Neural cell (in vitro differentiated cells): ENCODE data around the gene DBNDD2. TPM values are rescaled to one million over a fixed set of nuclear protein-coding genes. Genes with fewer than 3 reads are reported as not detected.

Experiments
- H2AFZ ChIP-seq: fragments of 200-600, 300-800 bp; sonication (generic), shearing (Covaris generic); 2 replicates; pipeline ENCODE4 v1.6.0; 2014; ENCODE audit warnings: low read depth, mild to moderate bottlenecking, antibody characterized with exemption, low read length, moderate library complexity
- H3F3A ChIP-seq: fragments of 200-600 bp; shearing (Covaris generic); 2 replicates; pipeline ENCODE4 v1.6.1; 2016; ENCODE audit warnings: mild to moderate bottlenecking, moderate library complexity, mixed read lengths, antibody characterized with exemption, low read length; ENCODE audit not compliant: insufficient read depth, poor library complexity, severe bottlenecking
- H3K27ac ChIP-seq: fragments of 200-600, 300-800 bp; sonication (generic), shearing (Covaris generic); 2 replicates; pipeline ENCODE4 v1.5.1; 2014; ENCODE audit warnings: mild to moderate bottlenecking, low read length, moderate library complexity
- H3K27me3 ChIP-seq: fragments of 300-800, 200-600 bp; sonication (generic), shearing (Covaris generic); 2 replicates; pipeline ENCODE4 v1.6.0; 2014; ENCODE audit warnings: mild to moderate bottlenecking, low read depth, low read length, moderate library complexity; ENCODE audit not compliant: insufficient read depth
- H3K36me3 ChIP-seq: fragments of 300-800, 200-600 bp; sonication (generic), shearing (Covaris generic); 2 replicates; pipeline ENCODE4 v1.5.1; 2014; ENCODE audit warnings: mild to moderate bottlenecking, antibody characterized with exemption, low read length, moderate library complexity; ENCODE audit not compliant: insufficient read depth
- H3K4me2 ChIP-seq: fragments of 300-800, 200-600 bp; sonication (generic), shearing (Covaris generic); 2 replicates; pipeline ENCODE4 v1.6.0; 2014; ENCODE audit warnings: mild to moderate bottlenecking, low read length
- H3K4me3 ChIP-seq: fragments of 300-800, 200-600 bp; sonication (generic), shearing (Covaris generic); 2 replicates; pipeline ENCODE4 v1.5.1; 2014; ENCODE audit warnings: mild to moderate bottlenecking, low read length, moderate library complexity
- H3K79me2 ChIP-seq: fragments of 200-600 bp; shearing (Covaris generic); replicated peaks from 2 replicates; pipeline ENCODE4 v1.6.0; 2014; ENCODE audit warnings: mild to moderate bottlenecking, low read length, moderate library complexity; ENCODE audit not compliant: insufficient read depth
- H3K9ac ChIP-seq: fragments of 300-800, 200-600 bp; sonication (generic), shearing (Covaris generic); 2 replicates; pipeline ENCODE4 v1.6.1; 2016; ENCODE audit warnings: mild to moderate bottlenecking, low read length, mixed read lengths
- H3K9me2 ChIP-seq: fragments of 200-600 bp; shearing (Covaris generic); 2 replicates; pipeline ENCODE4 v1.6.1; 2016; ENCODE audit warnings: mild to moderate bottlenecking, low read length, mixed read lengths; ENCODE audit not compliant: insufficient read depth
- H3K9me3 ChIP-seq: fragments of 200-600, 300-800 bp; sonication (generic), shearing (Covaris generic); 2 replicates; pipeline ENCODE4 v1.6.1; 2016; ENCODE audit warnings: mild to moderate bottlenecking, mixed run types, low read length, moderate library complexity, mixed read lengths
- H4K20me1 ChIP-seq: fragments of 200-600 bp; shearing (Covaris generic); 2 replicates; pipeline ENCODE4 v1.6.1; 2016; ENCODE audit warnings: mild to moderate bottlenecking, mixed run types; ENCODE audit not compliant: insufficient read depth
- CTCF ChIP-seq: fragments of 450-650 bp; IDR thresholded peaks from 2 replicates; pipeline ENCODE4 v1.5.1; 2014; ENCODE audit warnings: antibody characterized with exemption, mild to moderate bottlenecking, moderate library complexity; ENCODE audit not compliant: poor library complexity, severe bottlenecking
- EP300 ChIP-seq: fragments of 450-650 bp; conservative IDR thresholded peaks from 2 replicates; pipeline ENCODE4 v1.6.1; 2014; ENCODE audit warnings: antibody characterized with exemption, mild to moderate bottlenecking, moderate library complexity; ENCODE audit not compliant: poor library complexity, severe bottlenecking
- EZH2 ChIP-seq: fragments of 200-600, 300-800 bp; shearing (Covaris generic), sonication (generic); IDR thresholded peaks from 2 replicates; pipeline ENCODE4 v1.6.1; 2014; ENCODE audit warnings: antibody characterized with exemption, low read length, borderline replicate concordance, mild to moderate bottlenecking; ENCODE audit not compliant: insufficient read depth, poor library complexity, severe bottlenecking
- MXI1 ChIP-seq: fragments of 450-650 bp; conservative IDR thresholded peaks from 2 replicates; pipeline ENCODE4 v1.6.1; 2014; ENCODE audit warnings: antibody characterized with exemption, mild to moderate bottlenecking; ENCODE audit not compliant: poor library complexity, severe bottlenecking
- POLR2AphosphoS5 ChIP-seq: IDR thresholded peaks from 2 replicates; pipeline ENCODE4 v1.6.1; 2012
- RAD21 ChIP-seq: fragments of 450-650 bp; conservative IDR thresholded peaks from 2 replicates; pipeline ENCODE4 v1.6.1; 2014; ENCODE audit warnings: antibody characterized with exemption, mild to moderate bottlenecking, moderate library complexity
- REST ChIP-seq: IDR thresholded peaks from 2 replicates; pipeline ENCODE4 v1.6.1; 2012; ENCODE audit warnings: borderline replicate concordance
- SMC3 ChIP-seq: fragments of 450-650 bp; conservative IDR thresholded peaks from 2 replicates; pipeline ENCODE4 v1.6.1; 2014; ENCODE audit warnings: antibody characterized with exemption, mild to moderate bottlenecking, moderate library complexity; ENCODE audit not compliant: poor library complexity
- TAF1 ChIP-seq: IDR thresholded peaks from 2 replicates; pipeline ENCODE4 v1.6.1; 2012; ENCODE audit warnings: low read depth
- polyA plus RNA-seq: library from polyadenylated mRNA; depleted of rRNA; stranded (reverse); fragments of >200 nt; gene quantifications from 2 replicates; pipeline ENCODE4 v1.2.3, GENCODE V29; 2014

DBNDD2 gene
- polyA plus RNA-seq, 1 donor from 2014 or later: 9.1 TPM

- Histone ChIP-seq H3K4me2 (no peak overlapping the region), H3K4me3 (no peak overlapping the region), H4K20me1 (no peaks in the 10 kb centered on the region), H3K9me3 (no peaks in the 10 kb centered on the region), H3K27ac (no peak overlapping the region), H3F3A (no peaks in the 10 kb centered on the region), H2AFZ (no peak overlapping the region), H3K36me3 (no peaks in the 10 kb centered on the region), H3K9me2 (no peaks in the 10 kb centered on the region), H3K9ac (no peak overlapping the region), H3K79me2 (no peaks in the 10 kb centered on the region), H3K27me3 (no peaks in the 10 kb centered on the region)
- no peak for TF ChIP-seq SMC3
- no peak for TF ChIP-seq POLR2AphosphoS5
- TF ChIP-seq CTCF: no peak
- TF ChIP-seq REST: no peak
- no peak for TF ChIP-seq TAF1
- no peak for TF ChIP-seq EZH2
- no peak for TF ChIP-seq RAD21
- TF ChIP-seq MXI1: no peak
- no peak for TF ChIP-seq EP300
Observed at GRCh38 chr20:45448270-45448669, 40.2 kb downstream of the DBNDD2 start.

- Histone ChIP-seq H3K27ac (no peak overlapping the region), H3K27me3 (no peaks in the 10 kb centered on the region), H3K4me3 (no peak overlapping the region), H3K9me3 (no peaks in the 10 kb centered on the region), H3F3A (no peaks in the 10 kb centered on the region), H3K36me3 (no peaks in the 10 kb centered on the region), H3K79me2 (no peaks in the 10 kb centered on the region), H4K20me1 (no peaks in the 10 kb centered on the region), H3K9me2 (no peaks in the 10 kb centered on the region), H3K9ac (no peak overlapping the region), H3K4me2 (no peak overlapping the region), H2AFZ (no peak overlapping the region)
- TF ChIP-seq REST (no peak), CTCF (no peak), RAD21 (no peak), MXI1 (no peak)
Observed at GRCh38 chr20:45449528-45449927, 41.4 kb downstream of the DBNDD2 start.
